Spinal cord (tissue), 10 donors: ENCODE data around the gene HDDC3. TPM values are rescaled to one million over a fixed set of nuclear protein-coding genes. Genes with fewer than 3 reads are reported as not detected.

Experiments used
- DNase-seq, 6 donors: peaks; one replicate each; pipeline versions ENCODE4 v3.0.0 to v3.0.0-alpha.2; 2013 to 2015; ENCODE audit warnings: low spot score in 6 of 6, low read depth in 4 of 6
- H3K27ac ChIP-seq: one replicate; pipeline ENCODE4 v1.5.1; 2013; ENCODE audit warnings: low read depth, low read length, control low read depth
- H3K27me3 ChIP-seq: one replicate; pipeline ENCODE4 v1.6.1; 2013; ENCODE audit warnings: low read length; ENCODE audit not compliant: control insufficient read depth, insufficient read depth
- H3K36me3 ChIP-seq: one replicate; pipeline ENCODE4 v1.6.1; 2013; ENCODE audit warnings: low read length; ENCODE audit not compliant: control insufficient read depth, insufficient read depth
- H3K4me1 ChIP-seq: one replicate; pipeline ENCODE4 v1.6.1; 2013; ENCODE audit warnings: low read length; ENCODE audit not compliant: control insufficient read depth, insufficient read depth
- H3K4me3 ChIP-seq: one replicate; pipeline ENCODE4 v1.5.1; 2013; ENCODE audit warnings: low read depth, low read length, control low read depth
- H3K9me3 ChIP-seq: one replicate; pipeline ENCODE4 v1.6.1; 2013; ENCODE audit warnings: low read length; ENCODE audit not compliant: control insufficient read depth, insufficient read depth
- WGBS: methylation state at CpG from one replicate; pipeline ENCODE4 v1.1.5; 2013; ENCODE audit warnings: missing lambda C conversion rate; ENCODE audit not compliant: insufficient coverage; 5-methylcytosine and 5-hydroxymethylcytosine counted together
- polyA plus RNA-seq, 2 donors: library from polyadenylated mRNA; unstranded; fragments of 120-200 nt; gene quantifications; one replicate each; pipeline ENCODE4 v1.2.1, GENCODE V29; 2013; ENCODE audit not compliant: insufficient read length in 2 of 2
- total RNA-seq, 2 donors: library from RNA; depleted of rRNA in 1 of 2; stranded (reverse); fragments of 120-200 nt in 1 of 2; fragments of >200 nt in 1 of 2; gene quantifications; one replicate each; pipeline versions ENCODE4 v1.2.3 to v1.2.4, GENCODE V29; 2013 to 2014
- donor health status: healthy.

Gene HDDC3
- total and polyA plus RNA-seq, 4 donors: 7.6 to 21.7 (median 15.0) TPM

GRCh38 chr15:90946538-90946937 lies 14.2 kb upstream of the HDDC3 start:
- H3K9me3 ChIP-seq: no peaks in the 10 kb centered on the region
- no peak overlapping the region for H3K27ac ChIP-seq
- 75% methylated on average over 16 of the region's 16 CpGs for WGBS
- no peak for DNase-seq
- H3K4me3 ChIP-seq: no peak overlapping the region
- no peaks in the 10 kb centered on the region for H3K4me1 ChIP-seq
- H3K36me3 ChIP-seq: peaks cover 95% of the 10 kb centered on the region
- no peaks in the 10 kb centered on the region for H3K27me3 ChIP-seq

DNA sequence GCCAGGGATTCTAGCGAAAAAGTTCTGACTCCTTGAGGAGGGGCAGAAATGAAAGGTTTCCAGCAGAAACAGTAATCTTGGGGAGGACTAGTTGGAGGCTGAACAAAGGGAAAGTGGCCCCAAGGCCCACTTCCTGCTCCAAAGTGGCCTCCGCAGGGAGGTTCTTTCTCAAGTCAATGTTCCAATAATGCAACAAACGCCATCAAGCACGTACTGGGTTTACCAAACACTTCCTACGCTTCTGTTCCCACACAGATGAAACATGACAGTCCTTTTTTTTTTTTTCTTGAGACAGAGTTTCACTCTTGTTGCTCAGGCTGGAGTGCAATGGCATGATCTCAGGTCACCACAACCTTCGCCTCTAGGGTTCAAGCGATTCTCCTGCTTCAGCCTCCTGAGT lies 12.7 kb upstream of the HDDC3 start:
- Histone ChIP-seq H3K4me1 (no peaks in the 10 kb centered on the region), H3K27ac (no peak overlapping the region)

GRCh38 chr15:90942354-90943120 lies 10.2 kb upstream of the HDDC3 start:
- Histone ChIP-seq H3K27me3 (no peaks in the 10 kb centered on the region), H3K4me1 (no peaks in the 10 kb centered on the region), H3K36me3 (peaks cover 92% of the 10 kb centered on the region), H3K9me3 (no peaks in the 10 kb centered on the region), H3K27ac (no peak overlapping the region), H3K4me3 (no peak overlapping the region)
- 96% methylated on average over 8 of the region's 12 CpGs for WGBS
- no peak for DNase-seq

More for the DNA sequence above, 12.7 kb upstream of the HDDC3 start:
- H3K9me3 ChIP-seq: no peaks in the 10 kb centered on the region
- H3K4me3 ChIP-seq: no peak overlapping the region
- H3K36me3 ChIP-seq: peaks cover 96% of the 10 kb centered on the region
- 85% methylated on average over 7 of the region's 7 CpGs for WGBS
- no peaks in the 10 kb centered on the region for H3K27me3 ChIP-seq
- DNase-seq: no peak

- Histone ChIP-seq H3K27ac (no peak overlapping the region), H3K36me3 (peaks cover 86% of the 10 kb centered on the region), H3K4me1 (peaks cover 13% of the 10 kb centered on the region), H3K27me3 (no peaks in the 10 kb centered on the region), H3K9me3 (no peaks in the 10 kb centered on the region), H3K4me3 (no peak overlapping the region)
- WGBS: 96% methylated on average over 4 of the region's 4 CpGs
- no peak for DNase-seq
Observed at GRCh38 chr15:90941038-90941437, 8.7 kb upstream of the HDDC3 start.

- Histone ChIP-seq H3K9me3 (no peaks in the 10 kb centered on the region), H3K4me1 (peaks cover 21% of the 10 kb centered on the region), H3K4me3 (no peak overlapping the region), H3K27ac (no peak overlapping the region), H3K27me3 (no peaks in the 10 kb centered on the region), H3K36me3 (peaks cover 79% of the 10 kb centered on the region)
- WGBS: 77% methylated on average over 5 of the region's 7 CpGs
- no peak for DNase-seq
Observed at GRCh38 chr15:90939756-90940155, 7.4 kb upstream of the HDDC3 start.

- peak in 2 of 6 donors; percentile 13 to 51 for DNase-seq
- Histone ChIP-seq H3K36me3 (peaks cover 64% of the 10 kb centered on the region), H3K9me3 (no peaks in the 10 kb centered on the region), H3K27me3 (no peaks in the 10 kb centered on the region), H3K27ac (no peak overlapping the region), H3K4me3 (no peak overlapping the region), H3K4me1 (peaks cover 31% of the 10 kb centered on the region)
- 100% methylated on average over 1 of the region's 5 CpGs for WGBS
Observed at GRCh38 chr15:90938261-90938660, 5.9 kb upstream of the HDDC3 start.

DNA sequence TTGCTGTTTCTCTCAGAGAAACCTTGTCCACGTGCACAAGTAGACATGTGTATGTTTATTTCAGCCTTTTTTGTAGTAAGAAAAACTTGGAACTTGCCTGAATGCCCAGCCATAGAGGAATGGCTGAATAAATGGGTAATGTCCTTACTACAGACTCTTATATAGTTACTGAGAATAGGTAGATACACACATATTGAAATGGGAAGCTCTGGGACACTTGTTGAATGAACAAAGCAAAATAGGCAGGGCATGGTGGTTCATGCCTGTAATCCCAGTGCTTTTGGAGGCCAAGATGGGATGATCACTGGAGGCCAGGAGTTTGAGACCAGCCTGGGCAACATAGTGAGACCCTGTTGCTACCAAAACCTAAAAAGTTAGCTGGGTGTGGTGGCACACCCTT lies 4.5 kb upstream of the HDDC3 start:
- H3K4me1 ChIP-seq: peaks cover 40% of the 10 kb centered on the region
- no peak overlapping the region for H3K4me3 ChIP-seq
- H3K36me3 ChIP-seq: peaks cover 50% of the 10 kb centered on the region
- no peaks in the 10 kb centered on the region for H3K9me3 ChIP-seq
- no peaks in the 10 kb centered on the region for H3K27me3 ChIP-seq
- WGBS: no CpG with 5 or more reads among the region's 1 CpG
- H3K27ac ChIP-seq: no peak overlapping the region
- DNase-seq: no peak

DNA sequence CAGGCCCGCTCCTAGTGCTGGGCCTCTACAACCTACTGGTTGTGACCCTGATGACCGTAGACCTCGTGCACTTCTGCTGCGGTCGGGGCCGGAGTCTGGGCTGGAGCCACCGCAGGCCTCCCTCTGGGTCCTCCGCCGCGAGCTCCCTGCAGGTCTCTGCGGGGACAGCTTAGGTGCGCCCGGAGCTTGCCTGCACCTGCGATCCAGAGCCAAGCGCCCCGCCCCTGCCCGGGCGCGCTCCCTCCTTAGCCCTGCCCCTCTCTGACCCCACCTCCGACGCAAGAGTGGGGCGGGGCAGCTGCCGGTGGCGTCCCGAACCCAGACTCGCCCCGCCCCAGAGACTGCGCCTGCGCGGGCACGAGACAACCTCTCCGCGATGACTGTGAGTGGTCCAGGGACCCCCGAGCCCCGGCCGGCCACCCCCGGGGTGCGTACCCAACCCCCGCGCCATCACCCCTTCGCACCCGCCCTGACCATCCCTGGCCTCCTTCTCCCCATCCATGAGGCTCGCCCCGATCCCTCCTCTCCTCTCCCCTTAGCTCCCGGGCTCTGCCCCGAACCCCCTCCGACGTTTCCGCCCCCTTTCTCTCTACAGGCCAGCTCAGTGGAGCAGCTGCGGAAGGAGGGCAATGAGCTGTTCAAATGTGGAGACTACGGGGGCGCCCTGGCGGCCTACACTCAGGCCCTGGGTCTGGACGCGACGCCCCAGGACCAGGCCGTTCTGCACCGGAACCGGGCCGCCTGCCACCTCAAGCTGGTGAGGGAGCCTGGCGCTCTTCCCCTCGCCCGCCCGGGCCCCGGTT lies 2.8 kb upstream of the HDDC3 start, which contains the start of gene UNC45A:
Gene UNC45A, plus strand, starts transcription at position 337 of the 803 bp plus-strand sequence. Its CDS starts 40 bp downstream, at position 377.
- H3K27me3 ChIP-seq: no peaks in the 10 kb centered on the region
- H3K4me1 ChIP-seq: peaks cover 57% of the 10 kb centered on the region
- peak in 5 of 6 donors; percentile 66 to 97 (median 85) for DNase-seq
- H3K9me3 ChIP-seq: no peaks in the 10 kb centered on the region
- H3K36me3 ChIP-seq: peaks cover 33% of the 10 kb centered on the region
- under 1% methylated on average over 65 of the region's 65 CpGs for WGBS
- H3K4me3 ChIP-seq: peak within 1 kb of the TSS; percentile 76
- peak within 1 kb of the TSS; percentile 72 for H3K27ac ChIP-seq

- Histone ChIP-seq H3K4me1 (peaks cover 63% of the 10 kb centered on the region), H3K9me3 (no peaks in the 10 kb centered on the region), H3K4me3 (peak overlapping the region; percentile 76), H3K27ac (peak overlapping the region; percentile 72), H3K36me3 (peaks cover 26% of the 10 kb centered on the region), H3K27me3 (no peaks in the 10 kb centered on the region)
- peak in 3 of 6 donors; percentile 53 to 94 (median 93) for DNase-seq
- WGBS: 0% methylated on average over 18 of the region's 19 CpGs
Observed at GRCh38 chr15:90934256-90934948, 2.1 kb upstream of the HDDC3 start.
